H1 (cell line): Measurements from ENCODE around the gene SCG5. TPM values are rescaled to one million over a fixed set of nuclear protein-coding genes. Genes with fewer than 3 reads are reported as not detected.

Experiments used
- CTCF ChIA-PET: fragments of 300-600 bp; sonication (Branson Sonifier 250); formaldehyde crosslinking; loops from one replicate; lab custom pipeline; 2021; ENCODE audit not compliant: partially characterized antibody; lab: Charles Lee
- POLR2A ChIA-PET: fragments of 300-600 bp; sonication (Branson Sonifier 250); formaldehyde crosslinking; loops from one replicate; lab custom pipeline; 2021; ENCODE audit warnings: inconsistent platforms; ENCODE audit not compliant: partially characterized antibody; lab: Charles Lee
- DNase-seq, 2 experiments: peaks; one replicate each; pipeline versions ENCODE4 v3.0.0 to v3.0.0-alpha.2; 2010 to 2022; ENCODE audit warnings: low spot score in 2 of 2, low read depth in 1 of 2, mixed read lengths in 1 of 2
- FAIRE-seq: peaks from 2 replicates; lab custom pipeline; 2011; peaks lifted over from hg19 to GRCh38; lab: Jason Lieb, UNC
- H2AFZ ChIP-seq: 2 replicates; pipeline ENCODE4 v1.8.1; 2012; ENCODE audit warnings: low read length, inconsistent platforms
- H2AK5ac ChIP-seq: 2 replicates; pipeline ENCODE4 v1.6.1; 2013; ENCODE audit warnings: low read depth, low read length
- H2BK120ac ChIP-seq: replicated peaks from 2 replicates; pipeline ENCODE3; 2013; ENCODE audit warnings: low read depth, low read length, inconsistent platforms
- H2BK12ac ChIP-seq: 2 replicates; pipeline ENCODE4 v1.6.1; 2013; ENCODE audit warnings: low read depth, low read length
- H2BK15ac ChIP-seq: 2 replicates; pipeline ENCODE4 v1.6.1; 2013; ENCODE audit warnings: low read length
- H2BK20ac ChIP-seq: 2 replicates; pipeline ENCODE4 v1.6.1; 2013; ENCODE audit warnings: low read length
- H2BK5ac ChIP-seq: 2 replicates; pipeline ENCODE4 v1.6.1; 2013; ENCODE audit warnings: low read depth, low read length
- H3K14ac ChIP-seq: 2 replicates; pipeline ENCODE4 v1.6.1; 2013; ENCODE audit warnings: inconsistent platforms; ENCODE audit not compliant: insufficient read length
- H3K18ac ChIP-seq: 2 replicates; pipeline ENCODE4 v1.6.1; 2013; ENCODE audit warnings: low read length; ENCODE audit errors: extremely low read depth
- H3K23ac ChIP-seq: 2 replicates; pipeline ENCODE4 v1.6.1; 2013; ENCODE audit warnings: inconsistent platforms; ENCODE audit not compliant: insufficient read length
- H3K23me2 ChIP-seq: 2 replicates; pipeline ENCODE4 v1.6.1; 2013; ENCODE audit warnings: low read depth, low read length
- H3K27ac ChIP-seq: 2 replicates; pipeline ENCODE4 v1.6.1; 2011; ENCODE audit warnings: low read depth, low read length, inconsistent platforms
- H3K27me3 ChIP-seq, 4 experiments: replicated peaks in 1 of 4; 1 replicate in 1 of 4; 2 replicates in 3 of 4; pipeline versions ENCODE4 v1.6.1 to v1.8.1; 2011 to 2013; ENCODE audit warnings: low read length in 3 of 4, mild to moderate bottlenecking in 3 of 4, inconsistent platforms in 2 of 4, mixed read lengths in 2 of 4, moderate library complexity in 1 of 4; ENCODE audit not compliant: control insufficient read depth in 3 of 4, insufficient read depth in 3 of 4; ENCODE audit errors: extremely low read depth in 1 of 4
- H3K36me3 ChIP-seq, 4 experiments: 2 replicates each; pipeline versions ENCODE4 v1.6.1 to v1.8.1; 2011 to 2013; ENCODE audit warnings: mild to moderate bottlenecking in 4 of 4, low read length in 3 of 4, moderate library complexity in 2 of 4, control low read depth in 1 of 4, inconsistent platforms in 1 of 4; ENCODE audit not compliant: insufficient read depth in 4 of 4, control insufficient read depth in 2 of 4
- H3K4ac ChIP-seq: replicated peaks from 2 replicates; pipeline ENCODE3; 2013; ENCODE audit warnings: low read length, low read depth, mixed read lengths, inconsistent platforms; ENCODE audit not compliant: insufficient read length
- H3K4me1 ChIP-seq, 4 experiments: replicated peaks in 1 of 4; 1 replicate in 1 of 4; 2 replicates in 3 of 4; pipeline versions ENCODE4 v1.6.1 to v1.8.1; 2011 to 2013; ENCODE audit warnings: low read length in 3 of 4, inconsistent platforms in 2 of 4, mixed read lengths in 1 of 4; ENCODE audit not compliant: insufficient read depth in 4 of 4, control insufficient read depth in 3 of 4
- H3K4me2 ChIP-seq, 2 experiments: 2 replicates each; pipeline versions ENCODE4 v1.6.1 to v1.8.1; 2011 to 2013; ENCODE audit warnings: low read depth in 2 of 2, low read length in 2 of 2, control low read depth in 1 of 2, inconsistent platforms in 1 of 2, mild to moderate bottlenecking in 1 of 2; ENCODE audit not compliant: insufficient read depth in 1 of 2
- H3K4me3 ChIP-seq, 4 experiments: fragments of 200-600, 300-600 bp in 1 of 4; sonication (generic), shearing (Covaris generic), sonication (Bioruptor Twin) in 1 of 4; 2 replicates each; pipeline versions ENCODE4 v1.5.1 to v1.8.1; 2011 to 2016; ENCODE audit warnings: low read length in 4 of 4, low read depth in 3 of 4, control low read depth in 2 of 4, inconsistent platforms in 2 of 4, mild to moderate bottlenecking in 2 of 4, mixed read lengths in 1 of 4, moderate library complexity in 1 of 4; ENCODE audit not compliant: insufficient read depth in 2 of 4; ENCODE audit errors: extremely low read depth in 1 of 4
- H3K56ac ChIP-seq: replicated peaks from 2 replicates; pipeline ENCODE3; 2013; ENCODE audit warnings: low read depth, mild to moderate bottlenecking, mixed read lengths, low read length, inconsistent platforms; ENCODE audit not compliant: insufficient read length
- H3K79me1 ChIP-seq: 2 replicates; pipeline ENCODE4 v1.6.1; 2013; ENCODE audit warnings: low read depth, low read length, control low read depth
- H3K79me2 ChIP-seq, 2 experiments: 2 replicates each; pipeline versions ENCODE4 v1.6.1 to v1.8.1; 2012 to 2013; ENCODE audit warnings: low read length in 2 of 2, mild to moderate bottlenecking in 2 of 2, inconsistent platforms in 1 of 2; ENCODE audit not compliant: insufficient read depth in 2 of 2, control insufficient read depth in 1 of 2
- H3K9ac ChIP-seq, 4 experiments: replicated peaks in 1 of 4; 1 replicate in 1 of 4; 2 replicates in 3 of 4; pipeline versions ENCODE4 v1.6.1 to v1.8.1; 2011 to 2013; ENCODE audit warnings: low read depth in 3 of 4, low read length in 3 of 4, control low read depth in 2 of 4, mild to moderate bottlenecking in 2 of 4, moderate library complexity in 2 of 4, inconsistent platforms in 1 of 4; ENCODE audit errors: extremely low read depth in 1 of 4
- H3K9me3 ChIP-seq, 2 experiments: 2 replicates each; pipeline versions ENCODE4 v1.6.1 to v1.8.1; 2012 to 2013; ENCODE audit warnings: mild to moderate bottlenecking in 2 of 2, moderate library complexity in 2 of 2, control low read depth in 1 of 2, inconsistent platforms in 1 of 2, low read depth in 1 of 2, low read length in 1 of 2, mixed read lengths in 1 of 2; ENCODE audit not compliant: insufficient read depth in 2 of 2
- H4K20me1 ChIP-seq, 2 experiments: replicated peaks in 1 of 2; 2 replicates each; pipeline versions ENCODE3 to v1.8.1; 2011 to 2013; ENCODE audit warnings: inconsistent platforms in 2 of 2, low read length in 2 of 2, mild to moderate bottlenecking in 1 of 2; ENCODE audit not compliant: insufficient read depth in 2 of 2, control insufficient read depth in 1 of 2
- H4K5ac ChIP-seq: 2 replicates; pipeline ENCODE4 v1.6.1; 2013; ENCODE audit warnings: low read length, low read depth, mixed read lengths, inconsistent platforms; ENCODE audit not compliant: insufficient read length
- H4K8ac ChIP-seq: 2 replicates; pipeline ENCODE4 v1.8.0; 2013; ENCODE audit warnings: mild to moderate bottlenecking, moderate library complexity, low read length, inconsistent platforms; ENCODE audit not compliant: insufficient read depth; ENCODE audit errors: extremely low read depth
- H4K91ac ChIP-seq: replicated peaks from 2 replicates; pipeline ENCODE3; 2013; ENCODE audit warnings: low read length, mixed read lengths, inconsistent platforms; ENCODE audit not compliant: insufficient read length
- BACH1 ChIP-seq: IDR thresholded peaks from 2 replicates; pipeline ENCODE4 v1.6.1; 2012; ENCODE audit warnings: low read length, improper control_type of control experiment
- CBX5 ChIP-seq: fragments of 300-800, 300-1000 bp; sonication (generic); IDR thresholded peaks from 2 replicates; pipeline ENCODE4 v1.7.1; 2016; ENCODE audit warnings: antibody characterized with exemption, low read length, low read depth
- CBX8 ChIP-seq: fragments of 300-800, 300-1000 bp; sonication (generic); IDR thresholded peaks from 2 replicates; pipeline ENCODE4 v1.7.1; 2016; ENCODE audit warnings: low read depth, low read length, borderline replicate concordance
- CHD1 ChIP-seq: IDR thresholded peaks from 2 replicates; pipeline ENCODE4 v1.6.1; 2012; ENCODE audit warnings: low read depth, low read length, improper control_type of control experiment
- EGR1 ChIP-seq: IDR thresholded peaks from 2 replicates; pipeline ENCODE4 v1.6.1; 2011; ENCODE audit warnings: low read depth, low read length, borderline replicate concordance
- KDM1A ChIP-seq: fragments of 200-600, 300-600 bp; sonication (generic); IDR thresholded peaks from 2 replicates; pipeline ENCODE4 v1.7.1; 2016; ENCODE audit warnings: mild to moderate bottlenecking, low read length, borderline replicate concordance
- POLR2A ChIP-seq, 2 experiments: IDR thresholded peaks; 1 replicate in 1 of 2; 2 replicates in 1 of 2; pipeline ENCODE4 v1.6.1; 2011; ENCODE audit warnings: low read depth in 2 of 2, low read length in 2 of 2, mild to moderate bottlenecking in 2 of 2; ENCODE audit errors: control extremely low read depth in 1 of 2
- SAP30 ChIP-seq: fragments of 300-600 bp; sonication (generic); IDR thresholded peaks from 2 replicates; pipeline ENCODE4 v1.7.1; 2012; ENCODE audit warnings: low read length, moderate library complexity, mild to moderate bottlenecking, inconsistent platforms; ENCODE audit not compliant: insufficient read depth, insufficient replicate concordance
- SIN3A ChIP-seq, 2 experiments: IDR thresholded peaks in 1 of 2; conservative IDR thresholded peaks in 1 of 2; 2 replicates each; pipeline ENCODE4 v1.6.1; 2011 to 2012; ENCODE audit warnings: low read length in 2 of 2, improper control_type of control experiment in 1 of 2, low read depth in 1 of 2, mild to moderate bottlenecking in 1 of 2
- SIRT6 ChIP-seq: IDR thresholded peaks from one replicate; pipeline ENCODE4 v1.7.1; 2012; ENCODE audit warnings: low read length, inconsistent platforms
- SP2 ChIP-seq: IDR thresholded peaks from 2 replicates; pipeline ENCODE4 v1.6.1; 2012; ENCODE audit warnings: mild to moderate bottlenecking, low read length, inconsistent platforms
- TAF7 ChIP-seq: optimal IDR thresholded peaks from 2 replicates; pipeline ENCODE3; 2011; ENCODE audit warnings: low read depth, mild to moderate bottlenecking, inconsistent platforms, low read length, moderate library complexity, borderline replicate concordance
- WGBS, 2 experiments: shearing (Covaris generic) in 1 of 2; methylation state at CpG; one replicate each; pipeline versions ENCODE4 v1.1.6 to v1.1.7; 2013 to 2015; ENCODE audit warnings: low lambda C conversion rate in 2 of 2, mixed read lengths in 2 of 2, inconsistent platforms in 1 of 2, low coverage in 1 of 2, missing lambda C conversion rate in 1 of 2; ENCODE audit not compliant: insufficient replicate concordance in 2 of 2, insufficient coverage in 1 of 2, insufficient read length in 1 of 2; ENCODE audit errors: extremely low coverage in 1 of 2, missing lambda C conversion rate in 1 of 2; 5-methylcytosine and 5-hydroxymethylcytosine counted together
- polyA plus RNA-seq, 7 experiments: library from polyadenylated mRNA; depleted of rRNA in 3 of 7; stranded (reverse) in 5 of 7; unstranded in 2 of 7; fragments of >200 nt in 5 of 7; fragments of 200-250 nt in 2 of 7; gene quantifications; 1 replicate in 5 of 7; 2 replicates in 1 of 7; 4 replicates in 1 of 7; pipeline versions ENCODE4 v1.2.1 to v1.2.3, GENCODE V29; 2011 to 2013; ENCODE audit warnings: missing spikeins in 2 of 7, mixed read lengths in 2 of 7
- total RNA-seq: library from RNA; stranded (reverse); fragmentation: NEBNext Ultra II Directional; extraction: Animal tissue kit (Norgen Biotek cat#: 25700); gene quantifications from 2 replicates; pipeline ENCODE4 v1.2.1, GENCODE V29; 2021
- TF ChIP-seq, protein P1 (sequence below): IDR thresholded peaks from 2 replicates; pipeline ENCODE4 v1.6.1; 2011; ENCODE audit warnings: low read length, improper control_type of control experiment

The SCG5 gene
- total and polyA plus RNA-seq, 2 of the 8 experiments (the other 6 are each of a cell fraction or from before 2014, with no cell fraction given): 18.7 to 19.9 TPM

DNA sequence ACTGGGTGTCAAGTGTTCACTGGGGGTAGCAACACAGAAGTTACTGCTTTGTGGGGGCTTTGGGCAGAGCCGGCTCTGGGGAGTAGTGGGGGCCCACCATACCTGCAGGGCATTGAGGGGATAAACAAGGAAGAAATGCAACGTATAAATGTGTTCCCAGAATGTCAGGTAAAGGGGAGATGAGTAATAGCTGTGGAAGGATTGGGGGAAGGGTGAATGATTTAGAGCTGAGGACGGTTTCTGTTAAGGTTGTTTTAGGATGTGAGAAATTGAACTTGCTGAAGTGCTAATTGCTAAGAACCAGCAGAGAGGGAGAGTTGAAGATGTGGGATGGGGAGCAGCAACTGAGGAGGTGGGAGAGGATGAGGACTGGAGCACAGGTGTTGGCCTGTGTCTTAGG lies 10.7 kb downstream of the SCG5 start:
- no peak overlapping the region for H3K27ac ChIP-seq
- no peak overlapping the region for H2BK120ac ChIP-seq
- H2AFZ ChIP-seq: peak overlapping the region; percentile 45; the same call in 1 of the 2 replicates
- H2BK12ac ChIP-seq: no peak overlapping the region
- H3K18ac ChIP-seq: 0 out of 2 replicates have a peak overlapping the region, but pooled peaks have one; percentile 2
- no peak overlapping the region for H3K23ac ChIP-seq
- FAIRE-seq: no peak
- no peak overlapping the region for H2BK20ac ChIP-seq
- no peak overlapping the region for H4K5ac ChIP-seq
- peaks cover 0 to 12% (median 2%) of the 10 kb centered on the region in 4 experiments; a peak in 4 of 7 replicates for H3K4me1 ChIP-seq
- H3K23me2 ChIP-seq: no peaks in the 10 kb centered on the region
- no peak overlapping the region for H3K9ac ChIP-seq
- H2BK15ac ChIP-seq: no peak overlapping the region
- CTCF ChIA-PET: interaction anchor here (0.7 to 4.8 kb wide), 5 partner anchors 8 to 304 kb away, joined by 3 to 48 read pairs (median 6); no protein-coding TSS in a partner anchor
- no peak overlapping the region for H2AK5ac ChIP-seq
- H3K79me2 ChIP-seq: no peaks in the 10 kb centered on the region
- H3K56ac ChIP-seq: no peak overlapping the region
- no peaks in the 10 kb centered on the region for H3K79me1 ChIP-seq
- 73 to 100% methylated on average over 1 to 3 of the region's 3 CpGs for WGBS, 2 experiments
- H3K4me3 ChIP-seq: no peak overlapping the region
- no peaks in the 10 kb centered on the region for H3K27me3 ChIP-seq
- POLR2A ChIA-PET: interaction anchor here (0.6 to 1.0 kb wide), 3 partner anchors 11 to 589 kb away, joined by 3 to 4 read pairs (median 4); partner anchors contain the start of gene SCG5
- H3K14ac ChIP-seq: no peak overlapping the region
- H3K4me2 ChIP-seq: no peak overlapping the region
- peaks cover 0 to 2% (median 0%) of the 10 kb centered on the region in 4 experiments; a peak in 2 of 8 replicates for H3K36me3 ChIP-seq
- H4K91ac ChIP-seq: no peak overlapping the region
- no peak overlapping the region for H2BK5ac ChIP-seq
- H3K4ac ChIP-seq: no peak overlapping the region
- H4K20me1 ChIP-seq: no peaks in the 10 kb centered on the region
- H3K9me3 ChIP-seq: no peaks in the 10 kb centered on the region
- no peak for DNase-seq
- 0 out of 2 replicates have a peak overlapping the region, but pooled peaks have one; percentile 52 for H4K8ac ChIP-seq
- TF ChIP-seq SIRT6 (no peak), SP2 (no peak), KDM1A (no peak), CHD1 (no peak), POLR2A (IDR thresholded peaks at IDR 0.05; ENCODE audit: control extremely low read depth in 1 of 2, low read depth in 2 of 2, low read length in 2 of 2) (no peak), CBX5 (no peak), EGR1 (no peak), SIN3A (conservative IDR thresholded peaks at IDR 0.05 in 1 of 2, IDR thresholded peaks at IDR 0.05 in 1 of 2; ENCODE audit: low read depth in 1 of 2, low read length in 2 of 2) (no peak), TAF7 (no peak), BACH1 (no peak), CBX8 (no peak), SAP30 (no peak)
- TF ChIP-seq, protein P1, sequence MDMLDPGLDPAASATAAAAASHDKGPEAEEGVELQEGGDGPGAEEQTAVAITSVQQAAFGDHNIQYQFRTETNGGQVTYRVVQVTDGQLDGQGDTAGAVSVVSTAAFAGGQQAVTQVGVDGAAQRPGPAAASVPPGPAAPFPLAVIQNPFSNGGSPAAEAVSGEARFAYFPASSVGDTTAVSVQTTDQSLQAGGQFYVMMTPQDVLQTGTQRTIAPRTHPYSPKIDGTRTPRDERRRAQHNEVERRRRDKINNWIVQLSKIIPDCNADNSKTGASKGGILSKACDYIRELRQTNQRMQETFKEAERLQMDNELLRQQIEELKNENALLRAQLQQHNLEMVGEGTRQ: no peak
